Kidney glomerular epithelial cell (primary cell): ENCODE measurements around the gene SH3D19.
"Not testable (repeated sequence)": the region's sequence is repeated elsewhere in the genome, so short reads cannot be mapped to it uniquely, and the experiment has no call there.

ENCODE experiments used
- DNase-seq: peaks from one replicate; lab custom pipeline; 2025; lab: John Stamatoyannopoulos, UW

The SH3D19 gene

GRCh38 chr4:151150821-151151580 is 174.4 kb downstream of the SH3D19 start:
- DNase-seq, result no peak

DNA sequence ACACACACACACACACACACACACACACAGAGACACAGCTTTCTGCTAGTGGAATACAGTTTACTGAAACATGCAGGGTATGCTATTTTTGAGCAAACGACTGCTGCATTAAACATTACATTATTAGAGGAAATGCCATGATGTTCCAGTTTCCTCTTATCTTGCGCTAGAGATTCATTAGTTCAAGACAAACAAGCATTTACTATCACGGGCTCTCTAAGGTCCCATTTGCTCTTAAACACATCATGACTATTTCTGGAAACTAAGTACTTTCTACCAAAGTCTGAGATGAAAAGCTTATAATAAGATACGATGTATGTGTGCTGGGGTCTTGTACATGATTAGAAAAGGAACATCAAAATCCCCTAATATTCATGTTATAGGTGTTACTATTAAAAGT is 177.1 kb downstream of the SH3D19 start:
- no peak for DNase-seq

GRCh38 chr4:151147000-151147399 is 178.4 kb downstream of the SH3D19 start:
- no peak for DNase-seq

DNA sequence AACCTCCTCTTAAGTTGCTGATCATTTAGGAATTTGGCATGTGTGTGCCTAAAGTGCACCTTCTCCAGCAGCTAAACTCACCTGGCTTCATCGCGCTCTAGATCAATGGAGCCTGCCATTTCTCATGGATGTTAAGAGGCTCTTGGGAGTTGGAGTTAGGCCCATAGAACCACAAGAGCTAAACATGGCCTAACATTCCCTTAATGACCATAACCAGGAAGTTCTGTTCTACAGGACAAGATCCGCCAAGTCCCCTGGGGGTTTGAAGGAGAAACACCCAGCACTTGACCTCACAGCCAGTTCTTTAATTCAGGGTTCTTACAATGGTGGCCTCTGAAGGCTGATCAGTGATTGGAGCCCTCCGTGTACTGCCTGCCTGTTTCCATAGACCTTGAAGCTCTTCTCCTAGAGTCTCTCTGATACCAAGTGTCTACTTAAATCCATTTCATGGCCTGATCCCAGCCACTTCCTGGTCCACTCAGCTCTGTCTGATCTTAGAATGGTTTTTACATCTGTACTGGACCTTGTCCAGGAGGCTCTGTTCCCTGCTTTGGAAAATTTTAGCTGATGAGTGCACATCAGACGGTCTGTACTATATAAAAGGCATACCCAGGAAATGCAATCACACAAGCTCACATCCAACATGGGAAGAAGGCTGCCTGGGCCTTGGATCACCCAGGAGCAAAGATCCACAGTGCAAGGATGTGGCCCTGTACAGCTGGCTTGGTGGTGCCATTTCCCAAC is 180.9 kb downstream of the SH3D19 start:
- no peak for DNase-seq

DNA sequence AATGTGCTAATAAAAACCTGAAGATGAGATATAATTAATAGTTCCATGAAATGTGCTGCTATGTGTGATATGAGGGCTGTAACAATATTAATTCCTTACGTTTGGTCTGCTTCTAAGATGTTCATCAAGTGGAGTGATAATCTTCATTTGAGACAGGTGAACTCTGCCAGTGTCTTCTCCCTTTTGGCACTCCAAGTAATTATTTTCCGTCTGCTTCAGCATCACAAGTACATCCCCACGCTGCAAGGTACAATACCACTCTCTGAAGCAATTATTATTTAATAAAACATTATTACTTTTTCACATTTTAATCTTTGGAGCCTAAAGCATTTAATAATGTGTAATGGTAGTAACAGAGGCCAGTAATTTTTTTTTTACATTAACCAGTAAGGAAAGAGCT is 181.6 kb downstream of the SH3D19 start:
- no peak for DNase-seq

DNA sequence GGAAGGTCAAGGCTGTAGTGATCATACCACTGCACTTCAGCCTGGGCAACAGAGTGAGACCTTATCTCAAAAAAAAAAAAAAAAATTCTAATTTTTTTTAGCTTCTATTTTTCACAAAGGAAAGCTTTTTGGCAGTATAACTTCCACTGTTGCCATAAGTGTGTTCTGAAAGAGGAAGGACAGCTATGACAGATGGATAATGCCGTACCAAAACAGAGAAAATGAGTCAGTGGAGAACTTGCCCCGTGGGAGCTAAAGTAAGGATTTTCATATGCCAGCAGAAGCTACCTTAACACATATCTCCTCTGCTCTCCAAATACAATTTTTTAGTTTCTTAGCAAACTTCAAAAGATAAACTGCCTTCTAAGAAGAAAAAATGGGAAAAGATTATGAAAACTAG is 182.2 kb downstream of the SH3D19 start:
- DNase-seq, result no peak

DNA sequence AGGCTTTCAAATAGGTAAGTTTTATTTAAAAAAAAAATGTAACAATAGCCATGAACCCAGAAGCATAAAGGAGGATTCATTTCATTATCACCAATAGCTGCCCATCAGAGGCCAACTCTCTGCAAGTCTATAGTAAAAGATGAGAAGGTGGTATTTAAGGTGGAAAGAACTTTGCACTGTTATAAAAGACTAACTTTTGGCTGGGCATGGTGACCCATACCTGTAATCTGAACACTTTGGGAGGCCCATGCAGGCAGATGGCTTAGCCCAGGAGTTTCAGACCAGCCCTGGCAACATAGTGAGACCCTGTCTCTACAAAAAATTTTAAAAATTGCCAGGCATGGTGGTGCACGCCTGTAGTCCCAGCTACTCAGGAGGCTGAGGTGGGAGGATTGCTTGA is 182.6 kb downstream of the SH3D19 start:
- no peak for DNase-seq

DNA sequence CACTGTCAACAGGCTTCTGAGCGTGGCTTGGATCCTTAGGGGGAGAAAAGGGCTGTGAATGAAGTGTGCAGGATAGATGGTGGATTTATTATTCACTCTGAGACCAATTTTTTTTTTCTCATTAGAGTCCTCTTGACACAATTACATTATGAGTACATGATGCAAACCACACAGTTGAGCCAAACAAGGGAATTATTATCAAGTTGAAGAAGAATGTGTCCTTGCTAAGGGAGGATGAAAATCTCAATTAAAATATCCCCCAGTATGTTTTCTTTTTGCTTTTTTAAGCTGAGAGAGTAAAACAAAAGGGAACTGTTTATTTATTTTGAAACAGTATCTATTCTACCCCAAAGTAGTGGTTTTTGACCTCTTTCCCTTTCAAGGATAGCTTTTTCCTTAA is 185.6 kb downstream of the SH3D19 start:
- DNase-seq, result no peak

- not testable (repeated sequence) for DNase-seq
These were observed 189.4 kb downstream of the SH3D19 start for GRCh38 chr4:151136048-151136447.

GRCh38 chr4:151133311-151133710 is 192.1 kb downstream of the SH3D19 start:
- DNase-seq, result no peak

DNA sequence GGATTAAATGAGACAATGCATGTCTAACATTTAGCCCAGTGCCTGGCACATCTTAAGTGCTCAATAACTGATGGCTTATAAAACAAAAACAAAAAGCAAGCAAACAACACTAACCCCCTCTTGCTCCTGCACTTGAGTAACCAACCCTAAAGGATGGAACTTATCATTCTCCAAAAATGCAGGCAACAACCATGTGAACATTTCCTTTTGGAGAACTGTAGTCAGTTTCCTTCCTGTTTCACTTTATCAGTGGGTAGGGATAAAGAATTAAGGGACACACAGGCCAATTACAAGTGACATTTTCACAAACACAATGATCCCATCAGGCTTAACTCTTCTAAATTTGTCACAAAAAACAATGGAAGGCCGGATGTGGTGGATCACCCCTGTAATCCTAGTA is 195.6 kb downstream of the SH3D19 start:
- no peak for DNase-seq

GRCh38 chr4:151117371-151117962 is 207.9 kb downstream of the SH3D19 start:
- DNase-seq, result peak; percentile 38

DNA sequence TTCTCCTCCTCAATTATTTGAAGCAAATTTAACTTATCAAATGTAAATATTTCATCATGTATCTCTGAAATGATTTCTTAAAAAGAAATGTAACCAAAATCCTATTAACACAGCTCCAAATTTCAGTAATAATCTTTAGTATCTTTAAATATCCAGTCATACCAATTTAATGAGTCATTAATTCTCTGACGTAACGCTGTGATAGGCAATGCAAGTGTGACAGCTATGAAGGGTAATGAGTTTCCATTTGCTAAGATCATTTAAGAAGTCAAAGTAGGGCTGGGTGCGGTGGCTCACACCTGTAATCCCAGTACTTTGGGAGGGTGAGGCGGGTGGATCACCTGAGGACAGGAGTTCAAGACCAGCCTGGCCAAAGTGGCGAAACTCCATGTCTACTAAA is 210.4 kb downstream of the SH3D19 start:
- DNase-seq, result no peak

DNA sequence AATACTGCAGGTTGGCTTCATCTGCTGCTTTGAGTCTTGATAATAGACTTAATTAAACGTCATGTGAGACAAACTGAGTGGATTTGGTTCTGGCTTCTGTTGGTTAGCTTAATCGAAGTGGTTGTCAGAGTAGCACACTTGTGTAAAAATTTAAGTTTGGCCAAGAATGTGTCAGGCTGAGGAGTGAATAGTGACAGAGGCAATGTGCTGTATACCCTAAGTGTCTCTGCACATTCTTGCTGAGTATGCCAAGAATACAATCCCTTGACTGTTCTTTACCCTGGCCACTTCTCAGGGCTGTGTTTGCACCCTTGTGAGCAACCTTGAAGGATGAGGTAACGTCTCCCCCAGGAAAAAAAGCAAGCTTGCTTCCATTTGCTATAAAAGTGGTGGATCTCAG is 211.1 kb downstream of the SH3D19 start:
- DNase-seq, result no peak

DNA sequence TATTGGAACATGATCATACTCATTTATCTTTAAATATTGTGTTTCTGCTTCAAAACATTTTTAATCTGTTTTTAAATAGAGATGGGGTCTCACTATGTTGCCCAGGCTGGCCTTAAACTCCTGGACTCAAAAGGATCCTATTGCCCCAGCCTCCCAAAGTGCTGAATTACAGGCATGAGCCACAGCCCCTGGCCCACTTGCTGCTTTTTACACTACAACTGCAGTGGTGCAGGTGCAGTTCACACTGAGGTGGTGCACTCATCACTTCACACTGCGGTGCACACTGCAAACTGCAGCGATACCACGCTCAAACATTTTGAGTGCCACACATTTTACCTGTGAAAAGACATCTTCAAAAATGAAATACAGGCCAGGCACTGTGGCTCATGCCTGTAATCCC is 215.2 kb downstream of the SH3D19 start:
- no peak for DNase-seq

DNA sequence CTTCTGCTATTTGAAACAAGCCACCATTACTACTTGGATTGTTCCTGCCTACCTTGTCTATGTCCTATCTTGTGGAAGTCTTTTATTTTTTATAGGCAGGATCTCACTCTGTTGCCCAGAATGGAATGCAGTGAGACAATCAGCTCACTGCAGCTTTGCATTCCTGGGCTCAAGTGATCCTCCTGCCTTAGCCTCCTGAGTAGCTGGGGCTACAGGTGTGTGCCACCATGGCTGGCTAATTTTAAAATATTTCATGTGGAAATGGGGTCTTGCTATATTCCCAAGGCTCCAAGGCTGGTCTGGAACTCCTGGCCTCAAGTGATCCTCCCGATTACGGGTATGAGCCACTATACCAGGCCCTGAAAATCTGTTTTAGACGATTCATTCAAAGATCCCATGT is 218.3 kb downstream of the SH3D19 start:
- no peak for DNase-seq

GRCh38 chr4:151105454-151106032 is 219.9 kb downstream of the SH3D19 start:
- DNase-seq, result no peak

DNA sequence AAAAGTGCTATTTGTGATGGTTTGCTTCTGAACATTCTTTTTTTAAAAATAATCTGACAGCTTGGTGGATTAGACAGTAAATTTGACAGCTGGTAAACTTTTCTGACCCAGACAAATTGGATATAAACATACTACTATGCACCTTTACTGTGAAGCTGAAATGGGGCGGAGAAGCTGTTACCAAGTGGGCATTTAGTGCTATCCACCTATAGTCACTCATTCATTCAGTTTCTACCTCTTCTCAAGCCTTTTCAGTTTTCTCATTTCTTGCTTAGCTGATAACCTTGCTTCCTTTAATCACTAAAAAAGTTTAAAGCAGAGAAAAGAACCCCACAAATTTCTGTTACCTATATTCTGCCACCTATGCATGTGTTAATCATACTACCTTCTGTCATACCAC is 220.8 kb downstream of the SH3D19 start:
- DNase-seq, result no peak

DNA sequence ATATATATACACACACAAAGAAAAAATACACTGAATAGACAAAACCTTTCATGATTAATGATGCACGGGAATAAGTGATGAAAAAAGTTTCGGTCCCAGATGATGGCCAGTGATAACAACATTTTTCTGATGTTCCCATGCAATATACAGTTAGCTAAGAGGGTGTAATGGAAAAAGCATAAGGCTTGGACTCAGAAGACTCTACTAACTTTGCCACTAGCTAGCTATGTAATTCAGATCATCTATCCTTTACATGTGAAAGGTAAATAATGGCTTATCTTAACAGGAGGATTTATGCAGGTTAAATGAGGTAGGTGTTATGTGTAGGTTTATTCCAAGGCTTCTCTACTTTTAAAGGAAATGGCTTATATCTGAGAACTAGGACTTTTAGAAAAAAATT is 221.6 kb downstream of the SH3D19 start:
- DNase-seq, result no peak

DNA sequence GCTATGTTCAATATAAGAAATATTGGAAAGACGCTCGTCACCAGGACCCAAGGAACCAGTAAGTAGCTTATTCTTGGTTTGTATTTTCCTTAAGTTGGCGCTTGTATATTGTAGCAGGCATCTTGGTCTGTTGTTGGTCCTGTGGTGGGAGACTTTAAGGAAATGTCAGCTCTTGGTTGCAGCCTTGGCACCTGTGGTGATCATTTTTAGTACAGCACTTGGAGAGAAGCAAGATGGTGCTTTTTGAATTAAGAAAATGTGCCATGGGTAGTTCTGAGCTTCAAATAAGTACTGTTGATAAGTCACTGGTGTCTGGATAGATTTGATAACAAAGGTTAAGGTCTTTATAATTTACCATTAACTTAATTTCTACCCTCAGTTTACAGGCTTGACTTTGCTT is 224.9 kb downstream of the SH3D19 start:
- no peak for DNase-seq

DNA sequence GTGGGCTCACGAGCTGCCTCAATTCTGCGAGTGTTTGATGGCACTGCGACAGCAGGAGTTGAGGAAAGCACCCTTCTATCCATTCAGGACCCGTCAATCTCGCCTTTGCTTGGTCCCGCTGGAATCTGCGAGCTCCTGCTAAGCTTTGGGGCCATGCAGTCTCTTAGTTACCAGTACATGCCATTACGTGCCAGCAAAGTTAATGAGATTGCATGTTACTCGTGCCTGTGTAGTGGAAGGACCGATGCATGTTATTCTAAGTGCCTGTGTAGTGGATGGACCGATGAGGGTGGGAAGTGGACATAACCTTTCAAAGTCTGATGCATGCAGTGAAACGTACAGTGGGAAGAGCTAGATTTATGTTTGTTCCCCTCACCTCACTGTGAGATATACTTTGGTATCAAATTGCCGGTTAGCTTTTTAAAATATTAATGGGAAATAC is 225.4 kb downstream of the SH3D19 start:
- DNase-seq, result peak; percentile 48

DNA sequence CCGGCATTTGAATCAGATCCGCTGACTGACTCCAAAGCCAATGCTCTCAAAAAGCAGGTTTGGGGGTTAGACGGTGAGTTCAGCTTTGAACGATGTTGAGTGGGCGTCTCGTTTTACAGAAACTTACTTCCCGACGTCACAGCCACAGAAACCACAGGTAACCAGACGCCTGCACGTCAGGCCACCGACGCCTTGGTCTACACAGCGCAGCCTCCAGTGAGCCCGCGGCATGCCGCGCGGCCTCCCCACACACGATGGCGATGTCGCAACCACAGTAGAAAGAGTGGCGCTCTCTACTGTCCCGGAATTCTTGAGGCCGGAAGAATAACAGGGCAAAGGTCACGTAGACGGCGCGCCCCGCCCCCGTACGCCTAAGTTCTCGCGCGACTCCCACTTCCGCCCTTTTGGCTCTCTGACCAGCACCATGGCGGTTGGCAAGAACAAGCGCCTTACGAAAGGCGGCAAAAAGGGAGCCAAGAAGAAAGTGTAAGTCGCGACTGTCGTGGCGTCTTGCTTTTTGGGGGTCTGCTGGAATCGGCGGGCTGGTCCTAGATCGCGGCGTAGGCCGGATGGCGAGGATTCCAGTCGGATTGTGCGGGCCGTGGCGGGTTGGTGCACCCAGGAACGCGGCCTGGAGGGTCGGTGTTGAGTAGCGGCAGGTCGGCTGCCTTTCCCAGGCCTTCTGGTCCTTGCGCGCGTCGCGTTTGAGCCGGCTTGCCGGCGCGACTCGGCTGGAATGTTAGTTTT is 226.0 kb downstream of the SH3D19 start, which contains the start of gene RPS3A:
Gene RPS3A, plus strand, starts transcription at position 400 of the 747 bp plus-strand sequence. Its CDS starts 25 bp downstream, at position 425.
- DNase-seq, result peak; percentile 96
